ENCODE data around the gene NUDT14. TPM values are rescaled to one million over a fixed set of nuclear protein-coding genes. Genes with fewer than 3 reads are reported as not detected.

NUDT14 gene
- total RNA-seq, 4 donors from 2014 or later, result 17.0 to 53.9 (median 32.6) TPM

DNA sequence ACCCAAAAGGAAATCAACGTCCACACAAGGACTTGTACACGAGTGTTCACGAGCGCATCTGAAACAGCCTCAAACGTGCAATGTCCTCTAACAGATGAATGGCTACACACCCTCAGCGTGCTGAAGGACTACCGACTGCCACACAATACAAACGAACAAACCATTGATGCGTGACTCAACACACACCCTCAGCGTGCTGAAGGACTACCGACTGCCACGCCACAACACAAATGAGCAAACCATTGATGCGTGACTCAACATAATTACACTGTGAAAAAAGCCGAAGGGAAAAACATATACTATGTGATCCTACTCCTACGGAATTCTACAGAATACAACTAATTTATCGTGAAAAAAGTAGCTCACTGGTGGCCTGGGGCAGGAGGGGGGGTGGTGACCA lies 42.1 kb upstream of the NUDT14 start:
- intact Hi-C loops (cut with DNase I; ENCODE audit: low total_unique reads), result no loop called here

DNA sequence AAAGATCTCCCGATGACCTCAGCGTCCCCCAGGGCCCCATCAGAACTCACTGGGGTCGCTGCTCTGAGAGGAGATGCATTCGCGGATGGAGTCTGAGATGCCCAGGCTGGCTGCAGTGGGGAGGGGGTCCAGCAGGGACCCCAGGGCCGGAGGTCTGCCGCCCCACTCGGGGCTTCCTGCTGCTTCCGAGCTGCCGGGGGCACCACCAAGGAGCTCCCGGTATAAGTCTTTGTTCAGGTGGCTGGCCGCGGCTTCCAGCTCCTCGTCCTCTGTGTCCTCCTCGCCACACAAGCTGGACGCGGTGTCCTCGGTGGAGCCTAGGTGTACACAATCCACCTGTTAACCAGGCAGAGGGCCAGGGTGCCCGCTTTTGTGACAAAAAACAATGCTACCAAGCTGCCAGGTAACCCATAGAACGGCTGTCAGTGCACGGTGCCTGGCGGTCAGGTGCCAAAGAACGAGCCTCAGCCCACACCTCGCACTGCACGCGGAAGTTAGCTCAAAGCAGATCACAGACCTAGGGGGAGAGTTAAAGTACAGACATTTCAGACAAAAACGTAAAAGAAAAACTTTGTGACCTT lies 40.6 kb upstream of the NUDT14 start:
- no peak for DNase-seq
- 93 to 96% methylated on average over 3 to 27 of the region's 27 CpGs for WGBS, 2 donors (ENCODE audit: low coverage in 1 of 2)
- TF ChIP-seq POLR2AphosphoS5 (IDR thresholded peaks at IDR 0.05), result no peak
- TF ChIP-seq POLR2A (IDR thresholded peaks at IDR 0.05), result no peak
- TF ChIP-seq EP300 (IDR thresholded peaks at IDR 0.05; ENCODE audit: low read depth), result no peak
- TF ChIP-seq, protein P1, sequence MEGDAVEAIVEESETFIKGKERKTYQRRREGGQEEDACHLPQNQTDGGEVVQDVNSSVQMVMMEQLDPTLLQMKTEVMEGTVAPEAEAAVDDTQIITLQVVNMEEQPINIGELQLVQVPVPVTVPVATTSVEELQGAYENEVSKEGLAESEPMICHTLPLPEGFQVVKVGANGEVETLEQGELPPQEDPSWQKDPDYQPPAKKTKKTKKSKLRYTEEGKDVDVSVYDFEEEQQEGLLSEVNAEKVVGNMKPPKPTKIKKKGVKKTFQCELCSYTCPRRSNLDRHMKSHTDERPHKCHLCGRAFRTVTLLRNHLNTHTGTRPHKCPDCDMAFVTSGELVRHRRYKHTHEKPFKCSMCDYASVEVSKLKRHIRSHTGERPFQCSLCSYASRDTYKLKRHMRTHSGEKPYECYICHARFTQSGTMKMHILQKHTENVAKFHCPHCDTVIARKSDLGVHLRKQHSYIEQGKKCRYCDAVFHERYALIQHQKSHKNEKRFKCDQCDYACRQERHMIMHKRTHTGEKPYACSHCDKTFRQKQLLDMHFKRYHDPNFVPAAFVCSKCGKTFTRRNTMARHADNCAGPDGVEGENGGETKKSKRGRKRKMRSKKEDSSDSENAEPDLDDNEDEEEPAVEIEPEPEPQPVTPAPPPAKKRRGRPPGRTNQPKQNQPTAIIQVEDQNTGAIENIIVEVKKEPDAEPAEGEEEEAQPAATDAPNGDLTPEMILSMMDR (IDR thresholded peaks at IDR 0.05), result no peak
- Histone ChIP-seq H3K9me3 (no peaks in the 10 kb centered on the region), H3K27ac (no peak overlapping the region), H3K36me3 (peaks cover 0 to 23% (median 10%) of the 10 kb centered on the region in 4 donors), H3K4me3 (no peak overlapping the region), H3K27me3 (no peaks in the 10 kb centered on the region), H3K4me1 (no peaks in the 10 kb centered on the region)
- intact Hi-C loops (cut with DNase I; ENCODE audit: low total_unique reads) (no loop called here), in situ Hi-C loops (cut with MboI; ENCODE audit: low pct_ligation_motif_present in 1 of 4, low pct_unique_long_range_greater_than_20kb in 1 of 4, low sequenced_read_pairs in 3 of 4) (no loop called here)

More for the DNA sequence above, 42.1 kb upstream of the NUDT14 start:
- no peak overlapping the region for H3K27ac ChIP-seq
- in situ Hi-C loops (cut with MboI; ENCODE audit: low pct_ligation_motif_present in 1 of 4, low pct_unique_long_range_greater_than_20kb in 1 of 4, low sequenced_read_pairs in 3 of 4), result no loop called here
- no peaks in the 10 kb centered on the region for H3K9me3 ChIP-seq
- peaks cover 0 to 22% (median 10%) of the 10 kb centered on the region in 4 donors for H3K36me3 ChIP-seq
- WGBS, 2 donors (ENCODE audit: low coverage in 1 of 2), result 96% methylated on average over 16 of the region's 16 CpGs; no CpG with 5 or more reads in 1 of the 2 donors
- no peak overlapping the region for H3K4me3 ChIP-seq
- TF ChIP-seq EP300 (IDR thresholded peaks at IDR 0.05; ENCODE audit: low read depth) (no peak), POLR2A (IDR thresholded peaks at IDR 0.05) (no peak), POLR2AphosphoS5 (IDR thresholded peaks at IDR 0.05) (no peak)
- TF ChIP-seq, protein P1 (IDR thresholded peaks at IDR 0.05), result no peak
- no peaks in the 10 kb centered on the region for H3K27me3 ChIP-seq
- DNase-seq, result no peak
- H3K4me1 ChIP-seq, result no peaks in the 10 kb centered on the region

DNA sequence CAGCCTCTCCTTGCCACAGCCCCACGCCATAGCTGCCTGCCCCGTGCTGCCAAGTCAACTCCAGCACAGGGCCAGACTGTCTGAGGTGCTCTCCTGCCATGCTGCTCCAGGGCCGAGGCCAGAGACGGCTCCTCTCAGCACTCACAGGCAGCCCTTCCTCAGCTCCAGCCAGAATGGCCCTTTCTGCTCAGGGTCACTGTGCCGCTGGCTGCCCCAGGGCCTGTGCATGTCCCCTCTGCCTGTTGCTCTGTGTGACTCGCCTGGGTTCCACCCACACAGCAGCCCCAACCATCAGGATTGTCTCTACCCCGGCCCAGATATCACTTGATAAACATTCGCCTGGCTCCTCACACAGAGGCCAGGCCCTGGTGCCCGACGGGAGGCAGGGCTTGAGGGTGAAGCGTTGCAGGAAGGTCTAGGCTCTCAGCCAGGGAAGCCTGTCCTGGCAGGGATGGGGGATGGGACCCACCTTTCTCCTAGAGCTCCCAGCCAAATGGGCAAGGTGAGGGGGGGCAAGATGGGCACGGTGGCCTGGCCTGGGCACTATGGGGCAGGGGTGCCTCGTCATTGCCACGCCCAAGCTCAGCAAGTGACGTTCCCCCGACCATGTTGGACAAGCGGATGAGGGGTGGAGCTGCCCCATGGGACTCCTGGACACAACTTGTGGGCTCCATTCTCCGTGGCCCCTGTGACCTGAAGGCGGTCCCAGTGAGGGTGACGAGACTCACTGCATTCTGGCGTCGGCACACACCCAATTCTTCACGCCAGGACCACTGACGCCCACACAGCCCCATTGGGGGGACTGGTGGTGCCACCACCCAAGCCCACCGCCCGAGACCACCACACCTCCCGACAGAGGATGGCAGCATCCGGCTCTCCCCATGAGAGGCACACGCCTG lies 39.8 kb upstream of the NUDT14 start:
- intact Hi-C loops (cut with DNase I; ENCODE audit: low total_unique reads), result no loop called here
- Histone ChIP-seq H3K4me3 (no peak overlapping the region), H3K36me3 (peaks cover 0 to 21% (median 8%) of the 10 kb centered on the region in 4 donors), H3K27ac (no peak overlapping the region), H3K4me1 (no peaks in the 10 kb centered on the region), H3K9me3 (no peaks in the 10 kb centered on the region), H3K27me3 (no peaks in the 10 kb centered on the region)
- DNase-seq, result no peak
- no peak for TF ChIP-seq POLR2AphosphoS5 (IDR thresholded peaks at IDR 0.05)
- TF ChIP-seq EP300 (IDR thresholded peaks at IDR 0.05; ENCODE audit: low read depth), result no peak
- TF ChIP-seq POLR2A (IDR thresholded peaks at IDR 0.05), result no peak
- TF ChIP-seq, protein P1 (IDR thresholded peaks at IDR 0.05), result no peak
- WGBS, 2 donors (ENCODE audit: low coverage in 1 of 2), result 89% methylated on average over 27 of the region's 29 CpGs; no CpG with 5 or more reads in 1 of the 2 donors
- in situ Hi-C loops (cut with MboI; ENCODE audit: low pct_ligation_motif_present in 1 of 4, low pct_unique_long_range_greater_than_20kb in 1 of 4, low sequenced_read_pairs in 3 of 4), result no loop called here

DNA sequence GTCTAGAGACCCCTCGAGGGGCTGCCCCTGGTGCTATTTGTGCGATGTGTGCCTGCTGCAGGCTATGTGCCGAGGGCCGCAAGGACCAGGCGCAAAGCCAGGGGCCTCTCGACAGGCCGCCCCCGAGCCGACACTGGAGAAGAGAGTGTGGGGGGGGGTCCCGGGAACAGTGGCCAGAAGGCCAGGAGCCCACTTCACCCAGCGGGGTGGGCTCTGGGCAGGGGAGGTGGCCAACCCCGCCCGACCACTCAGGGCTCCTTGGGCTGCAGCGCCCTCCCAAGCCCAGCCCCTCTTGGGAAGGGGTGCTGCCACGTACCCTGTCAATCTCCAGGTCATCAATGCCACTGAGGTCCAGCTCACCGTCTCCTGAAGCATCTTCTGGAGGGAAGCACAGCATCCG lies 38.6 kb upstream of the NUDT14 start:
- H3K9me3 ChIP-seq, result no peaks in the 10 kb centered on the region
- no peak for DNase-seq
- H3K27ac ChIP-seq, result no peak overlapping the region
- in situ Hi-C loops (cut with MboI; ENCODE audit: low pct_ligation_motif_present in 1 of 4, low pct_unique_long_range_greater_than_20kb in 1 of 4, low sequenced_read_pairs in 3 of 4), result no loop called here
- WGBS, 2 donors (ENCODE audit: low coverage in 1 of 2), result 91% methylated on average over 17 of the region's 17 CpGs; no CpG with 5 or more reads in 1 of the 2 donors
- intact Hi-C loops (cut with DNase I; ENCODE audit: low total_unique reads), result loop anchor here (2.0 kb wide), 1 partner anchor 75 kb away; no protein-coding TSS in a partner anchor
- H3K27me3 ChIP-seq, result no peaks in the 10 kb centered on the region
- no peak overlapping the region for H3K4me3 ChIP-seq
- TF ChIP-seq, protein P1 (IDR thresholded peaks at IDR 0.05), result no peak
- no peak for TF ChIP-seq POLR2AphosphoS5 (IDR thresholded peaks at IDR 0.05)
- peaks cover 0 to 9% (median 4%) of the 10 kb centered on the region in 4 donors for H3K36me3 ChIP-seq
- no peaks in the 10 kb centered on the region for H3K4me1 ChIP-seq

Measured in transverse colon (tissue), 4 donors.